Activated CD8-positive, alpha-beta T cell treated with anti-CD3 and anti-CD28 coated beads for 36 hours (primary cell): ENCODE results near the gene AGAP1. TPM values are rescaled to one million over a fixed set of nuclear protein-coding genes. Genes with fewer than 3 reads are reported as not detected.

Experiments used
- ATAC-seq: fragments of 200-7000 bp; cut with Tn5 transposase; one replicate; pipeline ENCODE4 v1.10.0; 2021; ENCODE audit warnings: mild to moderate bottlenecking, moderate library complexity
- CTCF ChIA-PET: fragments of 350-600 bp; sonication (Branson Sonifier 250); formaldehyde crosslinking; loops from one replicate; lab custom pipeline; 2021; ENCODE audit warnings: antibody characterized with exemption; lab: Charles Lee
- POLR2A ChIA-PET: fragments of 350-600 bp; sonication (Branson Sonifier 250); formaldehyde crosslinking; loops from one replicate; lab custom pipeline; 2021; ENCODE audit warnings: antibody characterized with exemption; lab: Charles Lee
- DNase-seq: peaks from one replicate; pipeline ENCODE4 v3.0.0-alpha.2; 2020
- H3K27ac Mint-ChIP-seq: one replicate; pipeline ENCODE4 v1.8.0; 2021; ENCODE audit warnings: mild to moderate bottlenecking, mixed read lengths
- H3K27me3 Mint-ChIP-seq: one replicate; pipeline ENCODE4 v1.8.0; 2021; ENCODE audit warnings: mixed read lengths
- H3K36me3 Mint-ChIP-seq: one replicate; pipeline ENCODE4 v1.8.0; 2021; ENCODE audit warnings: low read depth, mixed read lengths
- H3K4me1 Mint-ChIP-seq: one replicate; pipeline ENCODE4 v1.8.0; 2021; ENCODE audit warnings: low read depth, mixed read lengths
- H3K4me3 Mint-ChIP-seq: one replicate; pipeline ENCODE4 v1.8.0; 2021; ENCODE audit warnings: mild to moderate bottlenecking, moderate library complexity, mixed read lengths
- H3K9me3 Mint-ChIP-seq: one replicate; pipeline ENCODE4 v1.8.0; 2021; ENCODE audit warnings: mixed read lengths
- intact Hi-C: fragments of 100-400 bp; cut with micrococcal nuclease; formaldehyde crosslinking; loops from one replicate; pipeline ENCODE4 v1.10.0; 2022
- total RNA-seq, 2 experiments: library from RNA; stranded (reverse); gene quantifications; one replicate each; pipeline ENCODE4 v1.2.3, GENCODE V29; 2021
- TF ChIP-seq, protein P1 (sequence below): fragments of 200-600 bp; IDR thresholded peaks from one replicate; pipeline ENCODE4 v1.8.0; 2022; ENCODE audit warnings: antibody characterized with exemption, mild to moderate bottlenecking

Gene AGAP1
- total RNA-seq, 2 experiments from 2014 or later: 2.5 to 2.9 TPM

- no peak for ATAC-seq
- Mint-ChIP-seq H3K4me1 (no peaks in the 10 kb centered on the region), H3K27ac (no peak overlapping the region), H3K36me3 (no peaks in the 10 kb centered on the region), H3K4me3 (no peak overlapping the region), H3K9me3 (no peaks in the 10 kb centered on the region), H3K27me3 (peaks cover 10% of the 10 kb centered on the region)
- DNase-seq: no peak
- TF ChIP-seq, protein P1, sequence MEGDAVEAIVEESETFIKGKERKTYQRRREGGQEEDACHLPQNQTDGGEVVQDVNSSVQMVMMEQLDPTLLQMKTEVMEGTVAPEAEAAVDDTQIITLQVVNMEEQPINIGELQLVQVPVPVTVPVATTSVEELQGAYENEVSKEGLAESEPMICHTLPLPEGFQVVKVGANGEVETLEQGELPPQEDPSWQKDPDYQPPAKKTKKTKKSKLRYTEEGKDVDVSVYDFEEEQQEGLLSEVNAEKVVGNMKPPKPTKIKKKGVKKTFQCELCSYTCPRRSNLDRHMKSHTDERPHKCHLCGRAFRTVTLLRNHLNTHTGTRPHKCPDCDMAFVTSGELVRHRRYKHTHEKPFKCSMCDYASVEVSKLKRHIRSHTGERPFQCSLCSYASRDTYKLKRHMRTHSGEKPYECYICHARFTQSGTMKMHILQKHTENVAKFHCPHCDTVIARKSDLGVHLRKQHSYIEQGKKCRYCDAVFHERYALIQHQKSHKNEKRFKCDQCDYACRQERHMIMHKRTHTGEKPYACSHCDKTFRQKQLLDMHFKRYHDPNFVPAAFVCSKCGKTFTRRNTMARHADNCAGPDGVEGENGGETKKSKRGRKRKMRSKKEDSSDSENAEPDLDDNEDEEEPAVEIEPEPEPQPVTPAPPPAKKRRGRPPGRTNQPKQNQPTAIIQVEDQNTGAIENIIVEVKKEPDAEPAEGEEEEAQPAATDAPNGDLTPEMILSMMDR: no peak
- ChIA-PET POLR2A (no interaction called here), CTCF (no interaction called here)
- intact Hi-C loops: no loop called here
These were observed 77.3 kb downstream of the AGAP1 start for GRCh38 chr2:235570966-235571692.

GRCh38 chr2:235572592-235572991 is 78.7 kb downstream of the AGAP1 start:
- ATAC-seq: no peak
- peaks cover 1% of the 10 kb centered on the region for H3K27me3 Mint-ChIP-seq

GRCh38 chr2:235573331-235574221 is 79.7 kb downstream of the AGAP1 start:
- peaks cover 3% of the 10 kb centered on the region for H3K27me3 Mint-ChIP-seq
- ChIA-PET POLR2A (no interaction called here), CTCF (no interaction called here)
- no peak overlapping the region for H3K4me3 Mint-ChIP-seq
- DNase-seq (no peak), ATAC-seq (no peak)
- H3K9me3 Mint-ChIP-seq: no peaks in the 10 kb centered on the region
- TF ChIP-seq, protein P1: no peak
- no peaks in the 10 kb centered on the region for H3K4me1 Mint-ChIP-seq
- no peaks in the 10 kb centered on the region for H3K36me3 Mint-ChIP-seq
- no peak overlapping the region for H3K27ac Mint-ChIP-seq
- intact Hi-C loops: no loop called here

More at GRCh38 chr2:235572592-235572991, 78.7 kb downstream of the AGAP1 start:
- Mint-ChIP-seq H3K27ac (no peak overlapping the region), H3K36me3 (no peaks in the 10 kb centered on the region), H3K4me3 (no peak overlapping the region), H3K4me1 (no peaks in the 10 kb centered on the region), H3K9me3 (no peaks in the 10 kb centered on the region)
- ChIA-PET POLR2A (no interaction called here), CTCF (no interaction called here)
- intact Hi-C loops: no loop called here
- TF ChIP-seq, protein P1: no peak
- no peak for DNase-seq

DNA sequence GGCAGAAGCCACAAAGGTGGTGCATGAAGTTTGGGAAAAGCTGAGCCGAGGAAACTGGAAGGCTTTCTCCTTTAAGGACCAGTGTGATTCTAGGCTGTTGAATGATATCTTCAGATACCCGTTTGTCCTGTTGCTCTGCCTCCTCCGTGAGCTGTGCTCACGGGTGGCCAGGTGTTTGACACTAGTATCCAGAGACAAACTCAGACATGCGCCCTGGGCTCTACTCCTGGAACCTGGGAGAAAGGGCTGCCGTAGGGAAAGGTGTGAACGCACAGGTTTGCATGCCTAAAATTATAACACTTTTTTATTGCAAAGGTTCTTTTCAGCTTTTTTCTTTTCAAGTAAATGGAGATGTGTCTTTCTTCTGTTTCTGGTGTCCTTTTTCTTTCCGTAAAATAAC is 81.6 kb downstream of the AGAP1 start:
- no peak for ATAC-seq
- TF ChIP-seq, protein P1: no peak
- POLR2A ChIA-PET: no interaction called here
- Mint-ChIP-seq H3K4me3 (no peak overlapping the region), H3K27me3 (peaks cover 4% of the 10 kb centered on the region), H3K4me1 (no peaks in the 10 kb centered on the region), H3K9me3 (no peaks in the 10 kb centered on the region), H3K27ac (no peak overlapping the region), H3K36me3 (no peaks in the 10 kb centered on the region)
- DNase-seq: no peak
- intact Hi-C loops: no loop called here
- CTCF ChIA-PET: no interaction called here

GRCh38 chr2:235575904-235576303 is 82.1 kb downstream of the AGAP1 start:
- Mint-ChIP-seq H3K27me3 (peaks cover 6% of the 10 kb centered on the region), H3K36me3 (no peaks in the 10 kb centered on the region), H3K4me1 (no peaks in the 10 kb centered on the region), H3K27ac (no peak overlapping the region), H3K4me3 (no peak overlapping the region), H3K9me3 (no peaks in the 10 kb centered on the region)
- POLR2A ChIA-PET: no interaction called here
- DNase-seq: no peak
- ATAC-seq: no peak
- intact Hi-C loops: no loop called here
- TF ChIP-seq, protein P1: no peak
- CTCF ChIA-PET: no interaction called here
